HG03460 (cell line): ENCODE measurements around the gene ZNF385D.
"Not testable (repeated sequence)": the region's sequence is repeated elsewhere in the genome, so short reads cannot be mapped to it uniquely, and the experiment has no call there.

Experiments
- ATAC-seq: cut with Tn5 transposase; IDR thresholded peaks from one replicate; pipeline ENCODE4 v1.9.1; 2021; ENCODE audit not compliant: unreplicated experiment

Gene ZNF385D

GRCh38 chr3:21393683-21394311 lies 357.2 kb downstream of the ZNF385D start:
- ATAC-seq, result no peak

- ATAC-seq, result no peak
Measured at GRCh38 chr3:21392526-21392925, 358.5 kb downstream of the ZNF385D start.

- ATAC-seq, result no peak
Measured at GRCh38 chr3:21390856-21391255, 360.2 kb downstream of the ZNF385D start.

DNA sequence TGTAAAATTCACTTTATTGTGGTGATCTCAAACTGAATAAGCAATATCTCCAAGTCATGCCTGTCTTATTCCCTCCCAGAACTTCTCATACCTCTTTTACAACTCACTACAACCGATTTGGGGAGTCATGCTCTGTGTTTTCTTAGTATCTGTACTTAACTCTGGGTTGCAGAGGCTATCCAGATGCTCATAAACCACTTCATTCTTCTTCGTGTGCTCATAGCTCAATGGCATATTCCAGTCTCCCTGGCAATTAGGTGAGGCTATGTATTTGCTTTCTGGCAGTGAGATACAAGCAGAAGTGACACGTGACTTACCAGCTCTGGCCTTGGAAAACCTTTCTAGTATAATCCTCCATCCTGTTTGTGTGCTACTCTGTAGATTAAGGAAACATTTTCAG lies 360.9 kb downstream of the ZNF385D start:
- ATAC-seq, result no peak

DNA sequence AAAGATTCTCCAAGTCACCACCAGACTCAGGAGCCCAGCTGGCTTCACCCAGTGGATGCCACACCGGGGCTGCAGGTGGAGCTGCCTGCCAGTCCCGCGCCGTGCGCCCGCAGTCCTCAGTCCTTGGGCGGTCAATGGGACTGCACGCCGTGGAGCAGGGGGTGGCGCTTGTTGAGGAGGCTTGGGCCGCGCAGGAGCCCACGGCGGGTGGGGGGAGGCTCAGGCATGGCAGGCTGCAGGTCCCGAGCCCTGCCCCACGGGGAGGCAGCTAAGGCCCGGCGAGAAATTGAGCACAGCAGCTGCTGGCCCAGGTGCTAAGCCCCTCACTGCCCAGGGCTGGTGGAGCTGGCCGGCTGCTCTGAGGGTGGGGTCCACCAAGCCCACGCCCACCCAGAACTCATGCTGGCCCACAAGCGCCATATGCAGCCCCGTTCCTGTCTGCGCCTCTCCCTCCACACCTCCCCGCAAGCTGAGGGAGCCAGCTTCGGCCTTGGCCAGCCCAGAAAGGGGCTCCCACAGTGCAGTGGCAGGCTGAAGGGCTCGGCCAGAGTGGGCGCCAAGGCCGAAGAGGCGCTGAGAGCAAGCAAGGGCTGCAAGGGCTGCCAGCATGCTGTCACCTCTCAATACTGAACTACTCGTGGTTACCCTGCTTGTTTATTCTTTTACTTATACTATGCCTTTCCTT lies 363.7 kb downstream of the ZNF385D start:
- ATAC-seq, result not testable (repeated sequence)

- ATAC-seq, result not testable (repeated sequence)
Measured at GRCh38 chr3:21378036-21378435, 373.0 kb downstream of the ZNF385D start.

GRCh38 chr3:21377071-21377769 lies 373.8 kb downstream of the ZNF385D start:
- no peak for ATAC-seq

- no peak for ATAC-seq
Measured at GRCh38 chr3:21372316-21372715, 378.7 kb downstream of the ZNF385D start.
